ENCODE results near the gene CAMK2B.

CAMK2B gene

GRCh38 chr7:44225566-44226395 is 99.6 kb downstream of the CAMK2B start:
- no peak for DNase-seq

GRCh38 chr7:44224974-44225565 is 100.3 kb downstream of the CAMK2B start:
- no peak for DNase-seq

- DNase-seq: no peak
Observed at GRCh38 chr7:44224080-44224973, 101.1 kb downstream of the CAMK2B start.

- no peak for DNase-seq
Observed at GRCh38 chr7:44223362-44224079, 101.9 kb downstream of the CAMK2B start.

- no peak for DNase-seq
Observed at GRCh38 chr7:44222776-44223261, 102.6 kb downstream of the CAMK2B start.

- no peak for DNase-seq
Observed at GRCh38 chr7:44222074-44222473, 103.3 kb downstream of the CAMK2B start.

- no peak for DNase-seq
Observed at GRCh38 chr7:44221231-44221791, 104.1 kb downstream of the CAMK2B start.

GRCh38 chr7:44220358-44221112 is 104.9 kb downstream of the CAMK2B start:
- DNase-seq: no peak

GRCh38 chr7:44220046-44220357 is 105.4 kb downstream of the CAMK2B start:
- DNase-seq: no peak

GRCh38 chr7:44219371-44220045 is 105.9 kb downstream of the CAMK2B start:
- no peak for DNase-seq

- no peak for DNase-seq
Observed at GRCh38 chr7:44218418-44219201, 106.8 kb downstream of the CAMK2B start.

- no peak for DNase-seq
Observed at GRCh38 chr7:44217852-44218402, 107.5 kb downstream of the CAMK2B start.

- no peak for DNase-seq
Observed at GRCh38 chr7:44217223-44217714, 108.1 kb downstream of the CAMK2B start.

- DNase-seq: no peak
Observed at GRCh38 chr7:44216521-44217222, 108.7 kb downstream of the CAMK2B start.

GRCh38 chr7:44216019-44216418 is 109.4 kb downstream of the CAMK2B start:
- DNase-seq: no peak

- DNase-seq: no peak
Observed at GRCh38 chr7:44215531-44215930, 109.9 kb downstream of the CAMK2B start.

- DNase-seq: no peak
Observed at GRCh38 chr7:44213877-44214388, 111.5 kb downstream of the CAMK2B start.

GRCh38 chr7:44213206-44213876 is 112.1 kb downstream of the CAMK2B start:
- DNase-seq: no peak
